Uterus (tissue), 2 donors: ENCODE results near the gene EPHA8.

Source experiments
- CTCF ChIP-seq, 4 experiments: fragments of 200-600 bp in 2 of 4; fragments of 450-650 bp in 2 of 4; sonication (generic) in 2 of 4; IDR thresholded peaks; one replicate each; pipeline ENCODE4 v1.5.1; 2016 to 2019; ENCODE audit warnings: antibody characterized with exemption in 4 of 4, mild to moderate bottlenecking in 2 of 4, moderate library complexity in 1 of 4
- POLR2A ChIP-seq, 2 donors: fragments of 450-650 bp; IDR thresholded peaks; one replicate each; pipeline ENCODE4 v1.6.1; 2016; ENCODE audit warnings: antibody characterized with exemption in 2 of 2, mild to moderate bottlenecking in 1 of 2, moderate library complexity in 1 of 2

- TF ChIP-seq POLR2A (IDR thresholded peaks at IDR 0.05) (no peak), CTCF (IDR thresholded peaks at IDR 0.05) (no peak)
Observed at GRCh38 chr1:22520871-22521270, 42.4 kb upstream of the EPHA8 start.
